ENCODE measurements around the gene SGMS1.

- no peak for TF ChIP-seq CTCF (conservative IDR thresholded peaks at IDR 0.05 in 1 of 2, IDR thresholded peaks at IDR 0.05 in 1 of 2; ENCODE audit: low read depth in 1 of 2, low read length in 2 of 2)
- no peak for TF ChIP-seq EZH2 (IDR thresholded peaks at IDR 0.05; ENCODE audit: low read length, missing control alignments)
Observed at GRCh38 chr10:50416881-50417280, 206.9 kb downstream of the SGMS1 start.
